Dermis lymphatic vessel endothelial cell (primary cell): Measurements from ENCODE around the gene LRTM2. TPM values are rescaled to one million over a fixed set of nuclear protein-coding genes. Genes with fewer than 3 reads are reported as not detected.

ENCODE experiments used
- total RNA-seq: library from RNA; depleted of rRNA; stranded (reverse); fragments of >200 nt; gene quantifications from 2 replicates; pipeline ENCODE4 v1.2.1, GENCODE V29; 2014

Gene LRTM2
- not detected in 2 replicates for total RNA-seq

DNA sequence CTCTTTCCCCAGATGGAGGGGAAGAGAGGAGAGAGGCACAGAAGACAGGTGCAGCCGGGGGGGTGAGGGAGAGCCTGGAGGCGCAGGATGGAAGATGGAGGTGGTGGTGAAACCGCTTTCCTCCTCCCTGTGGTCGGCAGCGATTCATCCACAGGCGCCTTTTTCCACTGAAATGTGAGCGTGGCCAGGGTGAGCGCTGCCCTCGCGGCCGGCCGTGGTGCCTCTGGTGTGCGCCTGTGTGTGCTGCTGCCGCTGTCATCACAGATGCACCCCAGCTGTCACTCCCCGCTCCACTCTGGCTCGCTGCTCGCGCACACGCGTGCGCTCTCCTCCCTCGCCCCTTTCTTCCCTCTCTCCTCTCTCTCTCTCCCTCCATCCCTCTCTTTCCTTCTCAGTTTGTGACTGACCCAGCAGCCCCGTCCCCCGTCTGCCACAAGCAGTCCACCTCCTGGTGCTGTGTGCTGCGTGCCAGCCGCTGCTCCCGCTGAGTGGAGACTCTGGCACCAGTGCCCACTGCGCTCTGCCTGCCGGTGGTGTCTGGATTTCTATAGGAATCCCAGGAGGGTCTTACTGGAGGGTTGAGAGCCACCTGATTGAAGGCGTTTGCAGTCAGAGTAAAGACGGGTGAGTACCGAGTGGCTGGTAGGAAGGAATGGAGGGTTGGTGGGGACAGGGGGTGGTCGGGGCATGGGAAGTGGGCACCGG is at the start of gene LRTM2:
Gene LRTM2 (plus strand): TSS at position 375 of the 705 bp plus-strand sequence. CDS start 7,584 bp downstream, outside the sequence.

Other genes starting within 250 kb of the LRTM2 start
- 13.3 and 14.0 TPM in 2 replicates for gene FBXL14, start 226.0 kb upstream of the LRTM2 start, total RNA-seq
- 0.17 and 2.7 TPM in 2 replicates for gene WNT5B, start 191.3 kb upstream of the LRTM2 start, total RNA-seq
- 31.8 and 33.9 TPM in 2 replicates for gene ADIPOR2, start 129.5 kb upstream of the LRTM2 start, total RNA-seq
- 0.43 and 0.60 TPM in 2 replicates for gene CACNA2D4, start 98.1 kb downstream of the LRTM2 start, total RNA-seq
- 3.7 and 4.5 TPM in 2 replicates for gene DCP1B, start 183.9 kb downstream of the LRTM2 start, total RNA-seq
- gene CACNA1C, start 232.4 kb downstream of the LRTM2 start, total RNA-seq = 0.33 and 0.34 TPM in 2 replicates